Fibroblast of lung (primary cell): ENCODE data around the gene EPHB1. TPM values are rescaled to one million over a fixed set of nuclear protein-coding genes. Genes with fewer than 3 reads are reported as not detected.

ENCODE experiments used
- DNase-seq, 2 donors: peaks; one replicate each; pipeline versions ENCODE4 v3.0.0 to v3.0.0-alpha.2; 2010; ENCODE audit warnings: low read depth in 2 of 2
- H2AFZ ChIP-seq: 2 replicates; pipeline ENCODE4 v1.5.1; 2012; ENCODE audit warnings: low read length, control low read depth, inconsistent platforms
- H3K27ac ChIP-seq: 2 replicates; pipeline ENCODE4 v1.5.1; 2011; ENCODE audit warnings: low read length, control low read depth; ENCODE audit not compliant: insufficient read depth
- H3K27me3 ChIP-seq: 2 replicates; pipeline ENCODE4 v1.5.1; 2011; ENCODE audit warnings: mild to moderate bottlenecking, low read length; ENCODE audit not compliant: control insufficient read depth, insufficient read depth
- H3K36me3 ChIP-seq: 2 replicates; pipeline ENCODE4 v1.5.1; 2011; ENCODE audit warnings: low read length; ENCODE audit not compliant: control insufficient read depth, insufficient read depth
- H3K4me1 ChIP-seq: 2 replicates; pipeline ENCODE4 v1.5.1; 2011; ENCODE audit warnings: low read length; ENCODE audit not compliant: control insufficient read depth, insufficient read depth; ENCODE audit errors: extremely low read depth
- H3K4me2 ChIP-seq: 2 replicates; pipeline ENCODE4 v1.5.1; 2011; ENCODE audit warnings: low read length, control low read depth; ENCODE audit not compliant: insufficient read depth; ENCODE audit errors: extremely low read depth
- H3K4me3 ChIP-seq, 4 experiments: fragments of 200-600 bp in 1 of 4; sonication (generic) in 1 of 4; replicated peaks in 1 of 4; 2 replicates each; pipeline ENCODE4 v1.5.1; 2011 to 2016; ENCODE audit warnings: low read length in 4 of 4, low read depth in 3 of 4, mild to moderate bottlenecking in 3 of 4, control low read depth in 2 of 4, inconsistent platforms in 1 of 4, mixed read lengths in 1 of 4; ENCODE audit not compliant: insufficient read depth in 1 of 4; ENCODE audit errors: control extremely low read depth in 1 of 4
- H3K79me2 ChIP-seq: 2 replicates; pipeline ENCODE4 v1.5.1; 2012; ENCODE audit warnings: mild to moderate bottlenecking, low read length, inconsistent platforms; ENCODE audit not compliant: control insufficient read depth, insufficient read depth
- H3K9ac ChIP-seq: 2 replicates; pipeline ENCODE4 v1.5.1; 2011; ENCODE audit warnings: mild to moderate bottlenecking, low read length, control low read depth; ENCODE audit not compliant: insufficient read depth
- H3K9me3 ChIP-seq: 2 replicates; pipeline ENCODE4 v1.5.1; 2012; ENCODE audit warnings: low read depth, low read length; ENCODE audit not compliant: control insufficient read depth, insufficient read depth
- H4K20me1 ChIP-seq: 2 replicates; pipeline ENCODE4 v1.5.1; 2011; ENCODE audit warnings: low read length; ENCODE audit not compliant: control insufficient read depth, insufficient read depth; ENCODE audit errors: extremely low read depth
- CTCF ChIP-seq, 2 donors: IDR thresholded peaks in 1 of 2; conservative IDR thresholded peaks in 1 of 2; 1 replicate in 1 of 2; 2 replicates in 1 of 2; pipeline ENCODE4 v1.5.1; 2011 to 2012; ENCODE audit warnings: low read length in 2 of 2, control low read depth in 1 of 2, inconsistent platforms in 1 of 2, low read depth in 1 of 2, mild to moderate bottlenecking in 1 of 2
- EZH2 ChIP-seq: IDR thresholded peaks from 2 replicates; pipeline ENCODE4 v1.5.1; 2012; ENCODE audit warnings: low read length, control low read depth, mild to moderate bottlenecking; ENCODE audit errors: missing control alignments
- polyA plus RNA-seq, 2 donors: library from polyadenylated mRNA; depleted of rRNA in 1 of 2; stranded (reverse) in 1 of 2; unstranded in 1 of 2; fragments of >200 nt; gene quantifications; 2 replicates each; pipeline ENCODE4 v1.2.1, GENCODE V29; 2011 to 2012; ENCODE audit warnings: missing spikeins in 1 of 2
- total RNA-seq: library from RNA; depleted of rRNA; stranded (reverse); fragments of >200 nt; gene quantifications from 2 replicates; pipeline ENCODE4 v1.2.1, GENCODE V29; 2014

The EPHB1 gene
- total and polyA plus RNA-seq, 2 donors (not counting 1 experiment from before 2014, with no cell fraction given), result 0.14 to 0.50 TPM

- Histone ChIP-seq H3K4me2 (no peak overlapping the region), H3K36me3 (no peaks in the 10 kb centered on the region), H3K4me3 (no peak overlapping the region), H3K9ac (no peak overlapping the region), H2AFZ (no peak overlapping the region), H3K4me1 (no peaks in the 10 kb centered on the region), H3K9me3 (no peaks in the 10 kb centered on the region), H3K27ac (no peak overlapping the region), H4K20me1 (no peaks in the 10 kb centered on the region), H3K27me3 (no peaks in the 10 kb centered on the region), H3K79me2 (no peaks in the 10 kb centered on the region)
- DNase-seq, result no peak
- TF ChIP-seq CTCF (conservative IDR thresholded peaks at IDR 0.05 in 1 of 2, IDR thresholded peaks at IDR 0.05 in 1 of 2; ENCODE audit: low read depth in 1 of 2, low read length in 2 of 2) (no peak), EZH2 (no peak)
Observed at GRCh38 chr3:135083179-135083578, 288.1 kb downstream of the EPHB1 start.

GRCh38 chr3:135083756-135084155 lies 288.7 kb downstream of the EPHB1 start:
- H2AFZ ChIP-seq, result no peak overlapping the region
- no peaks in the 10 kb centered on the region for H3K4me1 ChIP-seq
- no peak overlapping the region for H3K4me3 ChIP-seq
- no peak overlapping the region for H3K4me2 ChIP-seq
- TF ChIP-seq CTCF (conservative IDR thresholded peaks at IDR 0.05 in 1 of 2, IDR thresholded peaks at IDR 0.05 in 1 of 2; ENCODE audit: low read depth in 1 of 2, low read length in 2 of 2), result no peak
- no peaks in the 10 kb centered on the region for H3K27me3 ChIP-seq
- no peaks in the 10 kb centered on the region for H3K79me2 ChIP-seq
- no peaks in the 10 kb centered on the region for H3K36me3 ChIP-seq
- no peak overlapping the region for H3K27ac ChIP-seq
- no peak for DNase-seq
- no peak overlapping the region for H3K9ac ChIP-seq
- H3K9me3 ChIP-seq, result no peaks in the 10 kb centered on the region
- H4K20me1 ChIP-seq, result no peaks in the 10 kb centered on the region

- H3K27me3 ChIP-seq, result no peaks in the 10 kb centered on the region
- peak in 1 of 2 donors; percentile 29 for DNase-seq
- no peaks in the 10 kb centered on the region for H4K20me1 ChIP-seq
- no peak overlapping the region for H2AFZ ChIP-seq
- no peaks in the 10 kb centered on the region for H3K36me3 ChIP-seq
- no peaks in the 10 kb centered on the region for H3K79me2 ChIP-seq
- no peak overlapping the region for H3K27ac ChIP-seq
- no peak overlapping the region for H3K4me3 ChIP-seq
- H3K9ac ChIP-seq, result no peak overlapping the region
- no peaks in the 10 kb centered on the region for H3K9me3 ChIP-seq
- no peaks in the 10 kb centered on the region for H3K4me1 ChIP-seq
- H3K4me2 ChIP-seq, result no peak overlapping the region
- TF ChIP-seq EZH2 (no peak), CTCF (conservative IDR thresholded peaks at IDR 0.05 in 1 of 2, IDR thresholded peaks at IDR 0.05 in 1 of 2; ENCODE audit: low read depth in 1 of 2, low read length in 2 of 2) (no peak)
Observed at GRCh38 chr3:135084405-135084804, 289.3 kb downstream of the EPHB1 start.
